ENCODE data around the gene CD8B.
A peak's percentile ranks its signal among the peaks of the same experiment; 100 is the strongest.
"Not testable (repeated sequence)": the region's sequence is repeated elsewhere in the genome, so short reads cannot be mapped to it uniquely, and the experiment has no call there.

CD8B gene

DNA sequence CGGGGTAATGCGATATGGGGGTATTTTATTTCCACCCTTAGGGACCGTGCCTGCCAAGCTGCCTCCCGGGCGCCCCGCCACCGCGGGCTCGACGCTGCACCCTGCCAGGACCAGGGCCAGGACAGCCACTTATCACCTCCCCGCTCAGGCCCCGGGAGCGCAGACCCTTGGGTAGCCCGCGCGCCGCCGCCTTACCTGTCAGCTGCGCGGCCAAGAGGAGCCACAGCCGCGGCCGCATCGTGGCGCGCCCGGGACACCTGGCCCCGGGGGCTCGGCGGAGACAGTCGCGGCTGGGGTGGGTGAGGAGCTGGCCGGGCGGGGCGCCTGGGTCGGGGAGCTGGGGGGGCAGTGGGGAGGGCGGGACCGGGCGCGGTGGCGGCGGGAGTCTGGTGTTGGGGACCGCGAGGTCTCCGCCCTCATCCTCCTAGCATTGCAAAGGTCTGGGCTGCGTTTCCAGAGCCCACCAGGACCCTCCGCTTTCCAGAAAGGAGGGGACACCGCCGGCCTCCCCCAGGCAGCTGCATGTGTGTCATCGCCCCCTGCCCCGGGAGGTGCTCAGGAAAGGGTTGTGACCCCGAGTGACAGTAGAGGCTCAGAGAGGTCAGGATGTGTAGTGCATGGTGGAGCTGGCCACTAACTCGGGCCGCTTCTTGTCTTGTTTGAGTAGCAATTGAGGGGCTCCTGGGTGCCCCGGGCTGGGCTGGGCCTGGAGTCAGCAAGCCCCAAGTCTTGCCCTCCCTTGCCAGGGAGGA, at the start of gene CD8B:
TSS of gene CD8B (minus strand) at position 259 of the 752 bp plus-strand sequence. CDS start at position 238, 21 bp downstream.
- not testable (repeated sequence) for DNase-seq

DNA sequence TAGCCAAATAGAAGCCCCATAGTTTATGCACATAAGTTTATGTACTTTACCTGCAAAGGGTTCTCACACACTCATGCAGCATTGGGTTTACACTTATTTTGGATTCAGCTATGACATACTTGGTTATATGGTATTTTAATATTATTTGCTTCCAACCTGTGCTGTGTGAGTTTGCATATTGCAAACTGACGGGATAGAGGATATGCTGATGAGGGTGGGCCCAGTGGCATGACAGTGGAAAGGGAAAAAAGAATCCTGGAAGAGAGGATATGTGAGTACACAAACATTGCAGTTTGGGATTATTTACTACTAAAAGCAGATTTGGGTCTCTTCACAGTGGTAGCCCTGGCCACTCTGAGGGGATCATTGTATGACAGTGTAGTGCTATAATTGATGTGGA, 44.2 kb upstream of the CD8B start:
- DNase-seq = not testable (repeated sequence)

DNA sequence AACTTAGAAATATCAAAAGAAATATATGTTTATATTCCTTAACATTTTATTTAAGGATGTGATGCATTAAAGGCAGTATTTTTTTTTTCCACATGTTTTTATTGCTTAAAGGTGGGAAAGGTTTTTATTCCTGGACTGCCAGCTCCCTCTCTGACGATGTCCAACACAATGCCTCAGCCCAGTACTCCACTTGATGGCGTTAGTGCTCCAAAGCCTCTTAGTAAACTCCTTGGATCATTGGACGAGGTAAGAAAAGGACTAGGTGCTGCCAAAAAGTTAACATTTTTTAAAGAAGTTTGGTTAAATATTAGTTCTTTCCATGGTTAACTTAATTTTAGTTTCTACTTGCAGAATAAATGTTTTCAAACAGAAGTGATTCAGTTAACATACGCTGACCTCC, 39.0 kb upstream of the CD8B start:
- not testable (repeated sequence) for DNase-seq

DNA sequence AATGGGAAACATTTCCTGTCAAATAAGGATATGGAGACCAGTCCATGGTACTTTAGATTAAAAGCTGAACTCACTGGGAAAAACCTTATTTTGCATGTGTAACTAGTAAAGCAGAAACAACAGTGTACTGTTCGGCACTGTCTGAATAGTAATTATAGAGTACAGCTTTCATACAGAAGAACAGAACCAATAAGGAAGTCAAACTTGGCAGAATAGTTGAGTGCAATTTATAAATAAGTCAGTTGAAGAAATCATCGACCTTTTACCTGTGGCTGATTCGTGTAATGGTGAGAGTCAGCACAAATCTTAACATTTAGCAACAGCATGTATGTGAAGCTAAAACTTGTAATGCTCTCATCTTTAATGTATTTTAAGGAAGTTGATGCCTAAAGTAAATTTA, 24.3 kb upstream of the CD8B start:
- not testable (repeated sequence) for DNase-seq

DNA sequence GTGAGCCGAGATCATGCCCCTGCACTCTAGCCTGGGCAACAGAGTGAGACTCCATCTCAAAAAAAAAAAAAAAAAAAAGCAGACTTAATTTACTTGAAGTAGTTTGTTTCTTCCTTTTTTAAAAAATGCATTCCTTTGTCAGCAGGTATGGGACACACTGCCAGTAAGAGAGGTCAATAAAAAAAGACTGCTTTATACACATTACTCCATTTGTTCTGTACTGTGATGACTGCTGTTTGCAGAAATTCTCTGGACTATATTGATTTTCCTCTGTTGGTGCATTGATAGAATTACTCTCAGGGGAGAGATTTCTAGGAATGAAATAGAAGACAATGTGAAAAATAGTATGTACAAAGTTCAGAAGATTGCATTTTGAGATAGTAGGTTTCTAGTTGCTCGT, 21.2 kb upstream of the CD8B start:
- not testable (repeated sequence) for DNase-seq

DNA sequence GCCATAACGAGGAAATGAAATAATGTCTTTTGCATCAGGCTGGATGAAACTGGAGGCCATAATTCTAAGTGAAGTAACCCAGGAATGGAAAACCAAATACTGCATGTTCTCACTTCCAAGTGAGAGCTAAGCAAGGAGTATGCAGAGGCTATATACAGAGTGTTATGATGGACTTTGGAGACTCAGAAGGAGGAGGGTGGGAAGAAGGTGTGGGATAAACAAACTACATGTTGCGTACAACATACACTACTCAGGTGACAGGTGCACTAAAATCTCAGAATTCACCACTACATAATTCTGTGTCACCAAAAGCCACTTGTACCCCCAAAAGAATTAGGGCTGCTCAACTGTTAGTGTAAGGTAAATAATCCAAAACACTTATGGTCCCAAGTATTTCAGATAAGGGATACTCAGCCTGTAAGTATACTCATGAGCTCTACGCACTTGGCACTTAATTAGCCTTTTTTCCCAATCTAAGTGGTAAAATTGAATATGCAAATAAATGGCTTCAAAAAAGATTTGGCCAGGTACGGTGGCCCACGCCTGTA, 20.5 kb upstream of the CD8B start:
- not testable (repeated sequence) for DNase-seq

DNA sequence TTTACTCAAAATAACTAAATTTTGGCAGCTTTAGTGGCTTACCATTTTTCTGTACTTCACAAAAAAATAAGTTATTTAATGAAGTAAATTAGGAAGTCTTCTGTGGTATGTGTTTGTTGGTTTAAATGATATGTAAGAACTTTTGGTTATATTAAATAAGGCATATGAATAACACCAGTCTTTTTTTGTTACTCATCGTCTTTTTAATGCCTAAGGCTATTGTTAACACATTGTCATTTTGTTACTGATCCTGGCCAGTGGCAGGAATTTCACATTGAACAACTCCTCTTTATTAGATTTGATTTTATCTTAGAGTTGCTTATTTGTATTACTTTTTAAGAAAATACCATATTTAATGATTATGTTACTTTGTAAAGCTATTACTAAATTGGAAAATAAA, 17.3 kb upstream of the CD8B start:
- not testable (repeated sequence) for DNase-seq

DNA sequence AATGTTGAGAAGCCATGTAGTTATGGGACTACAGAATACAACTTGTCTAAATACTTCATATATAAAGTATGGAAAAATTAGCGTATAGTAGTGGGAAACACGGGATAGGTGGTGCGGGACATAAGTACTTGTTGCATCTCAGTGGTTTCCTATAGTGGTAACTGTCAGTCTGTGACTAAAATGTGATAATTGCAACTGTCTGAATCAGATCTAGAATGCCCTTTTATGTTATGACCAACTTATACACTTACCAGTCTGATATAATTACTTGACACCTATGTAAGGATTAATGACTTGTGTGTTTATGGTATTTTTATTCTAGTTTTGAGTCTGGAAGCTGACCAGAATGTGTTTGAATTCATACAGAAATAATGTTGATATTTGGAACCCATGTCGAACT, 9.3 kb upstream of the CD8B start:
- DNase-seq = not testable (repeated sequence)

DNA sequence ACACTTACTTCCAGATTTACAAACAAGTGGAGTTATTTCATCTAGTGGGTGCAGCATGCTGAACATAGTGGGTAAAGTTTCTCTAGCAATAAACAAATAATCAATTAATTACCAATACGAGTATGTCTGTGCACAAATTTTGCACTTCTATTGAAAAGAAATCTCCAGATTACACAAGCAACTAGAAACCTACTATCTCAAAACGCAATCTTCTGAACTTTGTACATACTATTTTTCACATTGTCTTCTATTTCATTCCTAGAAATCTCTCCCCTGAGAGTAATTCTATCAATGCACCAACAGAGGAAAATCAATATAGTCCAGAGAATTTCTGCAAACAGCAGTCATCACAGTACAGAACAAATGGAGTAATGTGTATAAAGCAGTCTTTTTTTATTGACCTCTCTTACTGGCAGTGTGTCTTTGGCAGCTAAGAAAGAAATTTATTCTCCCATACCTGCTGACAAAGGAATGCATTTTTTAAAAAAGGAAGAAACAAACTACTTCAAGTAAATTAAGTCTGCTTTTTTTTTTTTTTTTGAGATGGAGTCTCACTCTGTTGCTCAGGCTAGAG, 7.3 kb upstream of the CD8B start:
- DNase-seq = not testable (repeated sequence)

DNA sequence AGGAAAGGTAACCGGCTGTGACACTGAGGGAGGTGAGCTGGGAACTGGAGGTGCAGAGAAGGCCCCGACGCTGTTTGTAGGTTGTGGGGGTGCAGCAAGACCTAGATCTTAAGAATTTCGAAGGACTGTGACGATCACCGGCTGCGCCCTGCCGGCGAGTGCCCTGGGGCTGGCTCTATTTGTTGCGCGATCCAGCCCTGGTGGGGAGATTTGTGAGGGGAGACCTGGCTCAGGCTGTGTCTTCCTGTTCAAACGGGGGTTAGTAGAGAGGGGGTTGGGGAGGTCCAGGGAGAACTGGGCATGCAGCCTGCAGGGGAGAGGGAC, 656 bp upstream of the CD8B start:
- not testable (repeated sequence) for DNase-seq

DNA sequence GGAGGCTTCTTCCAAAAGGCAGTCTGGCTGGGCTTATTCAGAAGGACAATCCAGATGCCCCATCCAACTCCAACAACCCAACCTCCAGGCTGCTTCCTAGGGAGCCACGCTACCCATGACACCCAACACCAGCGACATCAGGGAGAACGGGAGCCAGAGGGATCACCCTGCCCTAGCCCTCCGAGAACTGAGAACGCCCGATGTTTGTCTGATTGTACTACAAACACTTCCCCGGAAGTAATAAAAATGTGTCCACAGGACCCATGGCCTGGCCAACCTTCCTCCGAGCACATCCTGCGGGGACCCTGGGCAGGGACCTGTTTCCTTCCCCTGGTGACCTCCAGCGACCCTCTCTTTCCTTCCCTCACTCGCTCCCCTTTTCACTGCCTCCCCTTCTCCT, 511 bp downstream of the CD8B start:
- DNase-seq = not testable (repeated sequence)

DNA sequence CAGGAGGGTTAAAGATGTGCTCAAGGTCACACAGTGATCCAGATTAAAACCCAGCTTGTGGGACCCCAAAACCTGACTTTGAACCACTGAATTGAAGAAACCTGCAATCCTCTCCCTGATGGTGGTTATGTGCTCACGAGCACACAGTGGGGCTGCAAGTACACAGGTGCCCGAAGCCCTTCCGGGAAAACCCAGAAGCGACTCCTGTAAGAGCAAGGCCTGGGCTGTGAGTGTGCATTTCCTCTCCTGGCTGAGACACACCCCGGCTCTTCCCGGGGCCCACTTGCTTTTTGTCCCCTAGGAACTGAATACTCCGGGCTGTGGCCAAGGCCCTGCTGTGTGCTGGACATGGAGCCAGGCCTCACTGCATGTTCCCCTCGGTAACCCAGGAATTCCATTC, 1.1 kb downstream of the CD8B start:
- not testable (repeated sequence) for DNase-seq

DNA sequence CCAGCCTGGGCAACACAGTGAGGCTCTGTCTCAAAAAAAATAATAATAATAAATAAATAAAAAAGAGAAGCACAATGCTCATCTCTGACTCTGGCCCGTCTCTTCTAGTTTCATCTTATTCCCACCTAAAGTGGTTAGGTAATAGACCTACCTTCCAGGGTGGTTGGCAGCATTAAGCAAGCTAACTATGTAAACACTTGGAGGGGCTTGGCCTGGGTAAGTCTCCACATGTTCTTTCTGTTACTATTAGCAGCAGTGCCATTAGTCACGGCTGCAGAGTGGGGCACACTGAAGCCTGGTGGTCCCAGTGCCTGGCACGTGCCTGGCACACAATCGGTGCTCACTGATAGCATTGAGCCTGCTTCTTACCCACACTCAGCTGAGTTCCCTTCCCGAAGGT, 4.0 kb downstream of the CD8B start:
- not testable (repeated sequence) for DNase-seq

DNA sequence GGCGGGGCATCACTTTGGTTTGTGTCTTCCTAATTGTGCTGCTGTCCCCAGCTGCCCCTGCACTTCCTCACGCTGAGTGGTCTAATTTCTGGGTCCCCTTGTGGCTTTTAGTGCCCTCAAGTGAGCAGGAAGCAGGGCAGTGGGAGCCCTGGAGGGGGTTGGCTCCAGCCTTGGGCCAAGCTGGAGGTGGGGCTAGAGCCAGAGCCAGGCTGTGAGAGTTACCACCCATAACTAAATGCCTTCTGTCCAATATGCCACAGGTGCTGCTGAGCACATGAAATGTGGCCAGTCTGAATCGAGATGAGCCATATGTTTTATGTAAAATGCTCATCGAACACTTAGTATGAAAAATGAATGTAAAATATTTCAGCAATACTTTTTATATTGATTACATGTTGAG, 5.2 kb downstream of the CD8B start:
- not testable (repeated sequence) for DNase-seq

DNA sequence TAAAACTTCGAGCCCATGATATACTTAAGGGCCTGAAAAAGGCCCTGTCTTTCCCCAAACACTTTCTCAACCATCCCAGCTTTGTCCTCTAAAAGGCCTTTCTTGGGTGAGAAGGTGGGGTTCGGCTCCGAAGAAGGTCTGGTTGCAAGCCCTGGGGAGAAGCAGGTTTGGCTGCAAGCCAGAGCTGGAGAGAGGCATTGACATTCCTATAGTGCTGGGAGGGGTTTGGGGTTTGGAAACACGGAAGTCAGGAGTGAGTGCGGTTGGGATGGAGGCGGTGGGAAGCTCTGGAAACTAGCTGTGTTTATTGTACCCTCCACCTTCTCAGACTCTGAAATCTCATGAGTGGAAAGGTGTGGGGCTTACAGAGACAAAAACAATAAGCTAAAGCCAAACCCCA, 5.7 kb downstream of the CD8B start:
- DNase-seq = not testable (repeated sequence)

DNA sequence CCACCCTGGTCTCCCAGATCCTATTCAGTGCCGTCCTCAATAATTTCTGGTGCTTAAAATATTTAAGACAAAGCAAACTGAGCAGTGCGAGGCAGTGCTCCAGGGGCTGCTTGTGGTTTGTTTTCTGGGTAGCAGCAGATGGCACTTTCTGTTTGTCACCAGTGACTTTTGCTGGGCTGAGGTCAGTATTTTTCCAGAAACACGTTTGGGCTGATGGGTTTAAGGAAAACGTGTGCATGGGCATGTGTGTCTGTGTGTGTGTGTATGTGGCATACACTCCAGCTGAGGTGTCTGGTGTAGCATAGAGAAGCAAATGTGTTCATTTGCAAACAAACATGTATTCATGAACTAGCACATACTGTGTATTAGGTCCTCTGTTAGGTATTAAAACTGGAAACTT, 10.1 kb downstream of the CD8B start:
- not testable (repeated sequence) for DNase-seq

DNA sequence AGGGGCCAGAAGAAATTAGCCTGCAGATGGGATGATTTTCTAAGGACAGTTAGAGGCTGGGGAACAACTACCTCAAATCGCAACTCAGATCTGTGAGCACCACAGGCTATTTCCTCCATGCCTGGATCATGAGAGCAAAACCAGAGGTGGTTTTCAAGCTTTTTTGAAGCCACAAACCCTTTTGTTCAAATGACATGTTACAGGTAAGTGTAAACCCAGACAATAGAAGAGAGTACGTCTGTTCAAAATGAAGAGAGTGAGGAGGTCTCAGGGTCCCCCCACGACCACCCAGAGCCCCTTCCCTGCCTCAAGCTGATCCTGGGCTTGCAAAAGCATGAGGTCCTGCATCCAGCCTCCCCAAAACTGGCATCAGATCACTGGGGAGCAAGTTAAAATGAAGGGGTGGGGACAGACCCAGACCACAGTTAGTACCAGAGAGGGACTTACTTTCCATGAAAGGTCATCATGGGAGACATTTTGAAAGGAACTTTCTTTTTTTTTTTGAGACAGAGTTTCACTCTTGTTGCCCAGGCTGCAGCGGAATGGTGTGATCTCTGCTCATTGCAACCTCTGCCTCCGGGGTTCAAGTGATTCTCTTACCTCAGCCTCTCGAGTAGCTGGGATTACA, 19.0 kb downstream of the CD8B start:
- not testable (repeated sequence) for DNase-seq

DNA sequence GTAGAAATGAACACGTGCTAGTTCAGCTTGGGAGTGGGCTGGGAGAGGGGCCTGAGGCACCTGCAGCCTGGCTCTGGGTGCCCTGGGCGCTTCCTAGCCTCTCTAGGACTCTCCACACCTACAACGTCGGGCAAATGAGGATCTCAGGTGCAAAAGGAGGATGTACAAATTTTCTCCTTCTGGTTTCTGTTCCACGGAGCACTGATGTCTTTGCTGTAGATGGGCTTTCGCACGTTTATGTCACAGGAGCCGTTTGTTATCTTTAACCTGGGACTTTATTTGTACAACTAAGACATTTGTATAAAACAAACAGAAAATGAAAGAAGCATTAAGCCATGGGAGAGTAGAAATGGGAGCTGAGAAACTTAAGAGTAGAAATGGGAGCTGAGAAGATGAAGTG, 20.4 kb downstream of the CD8B start:
- DNase-seq = not testable (repeated sequence)

DNA sequence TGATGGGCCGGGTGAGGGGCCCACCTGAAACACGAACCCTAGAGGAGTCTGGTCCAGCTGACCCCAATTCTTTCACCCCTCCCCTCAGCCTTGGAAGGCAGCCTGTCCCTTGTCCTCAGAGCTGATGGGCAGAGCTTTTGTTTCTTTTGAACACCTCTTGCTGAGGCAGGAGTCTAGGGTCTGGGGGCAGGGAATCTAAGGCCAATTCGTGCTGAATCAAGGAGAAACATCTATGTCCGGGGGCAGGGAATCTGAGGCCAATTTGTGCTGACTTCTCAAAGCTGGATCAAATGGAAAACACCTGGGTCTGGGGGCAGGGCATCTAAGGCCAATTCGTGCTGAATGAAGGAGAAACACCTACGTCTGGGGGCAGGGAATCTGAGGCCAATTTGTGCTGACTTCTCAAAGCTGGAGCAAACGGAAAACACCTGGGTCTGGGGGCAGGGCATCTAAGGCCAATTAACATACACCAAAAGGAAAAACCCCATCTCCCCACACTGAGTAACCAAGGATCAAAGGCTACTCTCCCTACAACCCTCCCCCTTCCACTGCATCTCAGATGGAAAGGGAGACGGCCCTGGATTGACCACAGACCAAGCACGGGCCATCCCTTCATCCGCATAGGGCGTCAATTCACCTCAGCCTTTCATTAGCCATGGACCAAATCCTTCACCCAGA, 21.7 kb downstream of the CD8B start:
- DNase-seq = not testable (repeated sequence)

DNA sequence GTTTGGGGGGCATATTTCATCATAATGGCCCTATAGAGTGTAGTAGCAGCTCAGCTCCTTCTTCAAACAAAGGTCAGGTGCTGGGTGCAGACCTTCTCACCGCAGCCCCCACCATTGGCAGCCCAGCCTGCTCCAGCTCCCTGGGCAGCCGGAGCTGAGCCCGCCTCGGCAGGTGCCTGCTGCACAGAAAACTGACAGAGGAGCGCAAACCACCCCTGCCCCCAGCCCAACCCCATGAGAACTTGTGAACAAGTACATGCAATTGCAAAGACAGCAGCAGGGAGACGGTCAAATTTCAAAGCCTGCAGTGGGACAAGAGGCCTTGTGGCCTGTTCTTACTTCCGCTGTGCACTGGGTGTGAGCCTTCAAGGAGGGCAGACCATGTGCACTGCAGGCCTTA, 22.2 kb downstream of the CD8B start:
- not testable (repeated sequence) for DNase-seq

DNA sequence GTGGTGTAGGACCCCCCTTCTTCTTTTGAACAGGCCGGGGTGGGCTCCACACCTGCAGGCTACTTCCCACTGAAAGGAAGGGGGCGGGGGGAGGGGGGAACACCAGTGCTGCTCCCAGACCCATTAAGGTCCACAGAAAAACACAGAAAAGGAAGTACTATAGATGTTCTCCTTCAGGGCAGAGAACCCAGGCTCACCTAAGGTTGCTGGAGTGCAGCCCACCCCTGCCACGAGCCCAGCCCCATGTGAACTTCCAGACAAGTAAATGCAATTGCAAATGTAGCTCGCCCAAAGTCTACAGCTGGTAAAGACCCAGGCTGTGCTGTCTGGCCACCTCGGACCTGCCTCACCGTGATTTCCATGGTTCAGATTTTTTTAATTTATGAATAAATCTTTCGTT, 24.0 kb downstream of the CD8B start:
- DNase-seq = not testable (repeated sequence)

DNA sequence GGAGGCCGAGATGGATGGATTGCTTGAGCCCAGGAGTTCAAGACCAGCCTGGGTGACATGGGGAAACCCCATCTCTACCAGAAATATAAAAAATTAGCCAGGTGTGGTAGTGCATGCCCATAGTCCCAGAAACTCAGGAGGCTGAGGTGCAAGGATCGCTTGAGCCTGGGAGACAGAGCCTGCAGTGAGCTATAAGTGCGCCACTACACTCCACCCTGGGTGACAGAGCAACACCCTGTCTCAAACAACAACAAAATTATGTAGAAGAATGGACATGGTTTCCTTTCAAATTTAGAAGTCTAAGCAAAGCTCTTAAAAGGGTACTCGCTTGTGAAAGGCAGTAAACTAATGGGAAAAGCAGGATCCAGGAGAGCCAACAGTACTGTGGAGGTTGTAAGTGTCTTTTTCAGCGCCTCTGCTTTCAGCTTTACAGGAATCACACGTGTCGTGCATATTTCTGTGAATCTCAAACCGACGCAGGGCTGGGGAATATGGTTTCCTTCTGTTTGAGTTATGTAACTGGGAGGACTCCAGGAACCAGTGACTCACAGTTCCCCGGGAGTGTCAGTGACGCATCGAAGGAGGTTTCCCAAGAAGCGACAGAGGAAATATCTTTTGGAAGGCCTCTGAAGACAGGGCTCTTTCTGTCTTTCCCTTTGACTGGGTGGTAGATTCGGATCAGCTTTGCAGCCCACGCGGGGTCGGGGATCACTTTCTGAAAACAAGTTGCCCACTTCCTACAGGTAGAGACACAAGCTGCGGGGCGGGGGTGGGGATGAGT, 24.6 kb downstream of the CD8B start:
- peak; percentile 87 for DNase-seq

DNA sequence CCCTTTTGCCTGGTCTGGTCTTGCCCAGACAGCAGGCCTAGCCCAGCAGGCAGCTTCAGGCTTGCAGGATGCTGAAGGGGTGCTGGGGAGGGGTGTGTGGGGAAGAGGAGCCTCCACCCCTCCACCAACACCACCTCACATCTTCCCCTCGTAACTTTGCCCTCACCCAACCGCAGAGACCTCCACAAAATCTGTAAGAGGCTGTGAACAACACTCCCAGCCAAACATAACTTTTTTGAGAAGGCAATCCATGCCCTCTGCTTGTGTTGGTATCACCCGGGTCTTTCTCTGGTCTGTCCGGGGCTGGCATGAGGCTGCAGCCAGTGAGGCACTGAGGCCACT, 26.2 kb downstream of the CD8B start:
- not testable (repeated sequence) for DNase-seq

Data from inflammatory macrophage treated with lipopolysaccharide for 4 hours (primary cell).